CD14-positive monocyte (primary cell): ENCODE data around the gene SART1. TPM values are rescaled to one million over a fixed set of nuclear protein-coding genes. Genes with fewer than 3 reads are reported as not detected.

Source experiments
- DNase-seq, 3 donors: peaks; one replicate each; pipeline ENCODE4 v3.0.0-alpha.2; 2011 to 2022
- H2AFZ ChIP-seq: 2 replicates; pipeline ENCODE4 v1.6.0; 2012; ENCODE audit warnings: mild to moderate bottlenecking, low read depth, low read length, inconsistent platforms; ENCODE audit not compliant: insufficient read depth, poor library complexity, severe bottlenecking
- H3K27ac ChIP-seq, 2 donors: 1 replicate in 1 of 2; 2 replicates in 1 of 2; pipeline ENCODE4 v1.5.1; 2012 to 2013; ENCODE audit warnings: low read length in 2 of 2, control low read depth in 1 of 2, inconsistent platforms in 1 of 2, low read depth in 1 of 2, mild to moderate bottlenecking in 1 of 2
- H3K27me3 ChIP-seq, 2 donors: one replicate each; pipeline versions ENCODE4 v1.6.0 to v1.6.1; 2011 to 2013; ENCODE audit warnings: low read length in 2 of 2; ENCODE audit not compliant: control insufficient read depth in 2 of 2, insufficient read depth in 2 of 2
- H3K36me3 ChIP-seq, 2 donors: replicated peaks in 1 of 2; 1 replicate in 1 of 2; 2 replicates in 1 of 2; pipeline versions ENCODE4 v1.5.1 to v1.6.1; 2012 to 2013; ENCODE audit warnings: low read length in 2 of 2, control low read depth in 1 of 2, inconsistent platforms in 1 of 2, mild to moderate bottlenecking in 1 of 2; ENCODE audit not compliant: insufficient read depth in 2 of 2, control insufficient read depth in 1 of 2
- H3K4me1 ChIP-seq, 2 donors: 1 replicate in 1 of 2; 2 replicates in 1 of 2; pipeline versions ENCODE4 v1.5.1 to v1.6.1; 2012 to 2013; ENCODE audit warnings: low read length in 2 of 2, control low read depth in 1 of 2, inconsistent platforms in 1 of 2, mild to moderate bottlenecking in 1 of 2, moderate library complexity in 1 of 2; ENCODE audit not compliant: insufficient read depth in 2 of 2, control insufficient read depth in 1 of 2
- H3K4me2 ChIP-seq: replicated peaks from 2 replicates; pipeline ENCODE3; 2012; ENCODE audit warnings: low read length, moderate library complexity, mild to moderate bottlenecking; ENCODE audit not compliant: poor library complexity, severe bottlenecking; ENCODE audit errors: extremely low read depth
- H3K4me3 ChIP-seq, 3 experiments: fragments of 200-600 bp in 1 of 3; sonication (generic) in 1 of 3; replicated peaks in 1 of 3; 1 replicate in 2 of 3; 2 replicates in 1 of 3; pipeline ENCODE4 v1.5.1; 2011 to 2013; ENCODE audit warnings: low read length in 3 of 3, mild to moderate bottlenecking in 3 of 3, control low read depth in 2 of 3, low read depth in 2 of 3, inconsistent platforms in 1 of 3, moderate library complexity in 1 of 3
- H3K79me2 ChIP-seq: 2 replicates; pipeline ENCODE4 v1.6.0; 2012; ENCODE audit warnings: mild to moderate bottlenecking, control low read depth, inconsistent platforms, low read length, moderate library complexity; ENCODE audit not compliant: insufficient read depth
- H3K9ac ChIP-seq: 2 replicates; pipeline ENCODE4 v1.6.0; 2017; ENCODE audit warnings: low read length, mild to moderate bottlenecking; ENCODE audit not compliant: insufficient read depth, poor library complexity, severe bottlenecking
- H3K9me3 ChIP-seq, 2 donors: replicated peaks in 1 of 2; 1 replicate in 1 of 2; 2 replicates in 1 of 2; pipeline versions ENCODE4 v1.5.1 to v1.6.1; 2012 to 2013; ENCODE audit warnings: low read length in 2 of 2, control low read depth in 1 of 2; ENCODE audit not compliant: control insufficient read depth in 1 of 2, insufficient read depth in 1 of 2
- H4K20me1 ChIP-seq: 2 replicates; pipeline ENCODE4 v1.6.0; 2012; ENCODE audit warnings: mild to moderate bottlenecking, low read length, control low read depth, moderate library complexity; ENCODE audit not compliant: insufficient read depth
- H3K27ac Mint-ChIP-seq, 7 donors: one replicate each; pipeline ENCODE4 v1.8.0; 2020; ENCODE audit warnings: mild to moderate bottlenecking in 7 of 7, mixed read lengths in 7 of 7, moderate library complexity in 6 of 7, inconsistent platforms in 2 of 7
- H3K27me3 Mint-ChIP-seq, 3 donors: one replicate each; pipeline ENCODE4 v1.8.0; 2021 to 2022; ENCODE audit warnings: low read depth in 3 of 3, mild to moderate bottlenecking in 3 of 3, mixed read lengths in 3 of 3, moderate library complexity in 3 of 3, inconsistent platforms in 1 of 3
- H3K36me3 Mint-ChIP-seq, 2 donors: one replicate each; pipeline ENCODE4 v1.8.0; 2020; ENCODE audit warnings: mixed read lengths in 2 of 2, inconsistent platforms in 1 of 2, mild to moderate bottlenecking in 1 of 2
- H3K4me1 Mint-ChIP-seq: one replicate; pipeline ENCODE4 v1.8.0; 2020; ENCODE audit warnings: mild to moderate bottlenecking, mixed read lengths
- H3K4me3 Mint-ChIP-seq, 2 donors: one replicate each; pipeline ENCODE4 v1.8.0; 2020; ENCODE audit warnings: mild to moderate bottlenecking in 2 of 2, mixed read lengths in 2 of 2, moderate library complexity in 1 of 2
- H3K9me3 Mint-ChIP-seq, 7 donors: one replicate each; pipeline ENCODE4 v1.8.0; 2020 to 2022; ENCODE audit warnings: mixed read lengths in 7 of 7, mild to moderate bottlenecking in 6 of 7, moderate library complexity in 6 of 7, inconsistent platforms in 2 of 7
- CTCF ChIP-seq: fragments of 200-600 bp; IDR thresholded peaks from one replicate; pipeline ENCODE4 v1.8.0; 2022; ENCODE audit warnings: antibody characterized with exemption, mild to moderate bottlenecking
- WGBS: methylation state at CpG from one replicate; pipeline ENCODE4 v1.1.5; 2013; ENCODE audit warnings: missing lambda C conversion rate; ENCODE audit not compliant: insufficient coverage; 5-methylcytosine and 5-hydroxymethylcytosine counted together
- intact Hi-C, 2 donors: fragments of 100-400 bp; cut with micrococcal nuclease; formaldehyde crosslinking; loops; one replicate each; pipeline versions ENCODE4 v1.15.0 to v1.15.1; 2023
- polyA plus RNA-seq, 3 donors: library from polyadenylated mRNA; depleted of rRNA in 1 of 3; unstranded in 2 of 3; stranded (reverse) in 1 of 3; fragments of 300-500 nt in 2 of 3; fragments of >200 nt in 1 of 3; fragmentation: Illumina TruSeq in 2 of 3; gene quantifications; 1 replicate in 2 of 3; 2 replicates in 1 of 3; pipeline ENCODE4 v1.2.3, GENCODE V29; 2012 to 2021

SART1 gene
- polyA plus RNA-seq, 3 donors: 8.9 to 52.8 (median 16.1) TPM

GRCh38 chr11:65953471-65953870, 8.1 kb upstream of the SART1 start:
- DNase-seq: no peak
- WGBS: 96% methylated on average over 20 of the region's 20 CpGs
- Mint-ChIP-seq H3K36me3 (no peaks in the 10 kb centered on the region), H3K4me3 (no peak overlapping the region), H3K9me3 (peaks cover 0 to 4% (median 0%) of the 10 kb centered on the region in 7 donors), H3K27ac (no peak overlapping the region), H3K4me1 (peaks cover 10% of the 10 kb centered on the region), H3K27me3 (peaks cover 8 to 17% (median 9%) of the 10 kb centered on the region in 3 donors)
- peaks cover 4 to 13% of the 10 kb centered on the region in 2 donors for H3K4me1 ChIP-seq
- H3K4me2 ChIP-seq: no peak overlapping the region
- no peak for TF ChIP-seq CTCF
- no peak overlapping the region for H2AFZ ChIP-seq
- no peaks in the 10 kb centered on the region for H3K79me2 ChIP-seq
- H3K9ac ChIP-seq: no peak overlapping the region
- H3K27ac ChIP-seq: no peak overlapping the region
- H3K27me3 ChIP-seq: no peaks in the 10 kb centered on the region
- intact Hi-C loops: no loop called here
- H3K36me3 ChIP-seq: no peaks in the 10 kb centered on the region
- H3K4me3 ChIP-seq: no peak overlapping the region
- H3K9me3 ChIP-seq: no peaks in the 10 kb centered on the region
- H4K20me1 ChIP-seq: no peaks in the 10 kb centered on the region

- WGBS: 100% methylated on average over 2 of the region's 8 CpGs
- peaks cover 4 to 13% of the 10 kb centered on the region in 2 donors for H3K4me1 ChIP-seq
- H3K79me2 ChIP-seq: no peaks in the 10 kb centered on the region
Measured at GRCh38 chr11:65954771-65955170, 6.8 kb upstream of the SART1 start.

More at GRCh38 chr11:65954771-65955170, 6.8 kb upstream of the SART1 start:
- Histone ChIP-seq H3K36me3 (no peaks in the 10 kb centered on the region), H3K27ac (no peak overlapping the region), H3K9me3 (no peaks in the 10 kb centered on the region), H3K27me3 (no peaks in the 10 kb centered on the region), H3K4me3 (no peak overlapping the region), H3K9ac (no peak overlapping the region), H4K20me1 (no peaks in the 10 kb centered on the region), H3K4me2 (no peak overlapping the region), H2AFZ (no peak overlapping the region)
- intact Hi-C loops: no loop called here
- Mint-ChIP-seq H3K4me1 (peaks cover 10% of the 10 kb centered on the region), H3K9me3 (peaks cover 0 to 4% (median 0%) of the 10 kb centered on the region in 7 donors), H3K36me3 (no peaks in the 10 kb centered on the region), H3K27me3 (peaks cover 7 to 16% (median 8%) of the 10 kb centered on the region in 3 donors), H3K27ac (no peak overlapping the region), H3K4me3 (no peak overlapping the region)
- no peak for TF ChIP-seq CTCF
- no peak for DNase-seq
